ENCODE results near the gene TTC28.

DNA sequence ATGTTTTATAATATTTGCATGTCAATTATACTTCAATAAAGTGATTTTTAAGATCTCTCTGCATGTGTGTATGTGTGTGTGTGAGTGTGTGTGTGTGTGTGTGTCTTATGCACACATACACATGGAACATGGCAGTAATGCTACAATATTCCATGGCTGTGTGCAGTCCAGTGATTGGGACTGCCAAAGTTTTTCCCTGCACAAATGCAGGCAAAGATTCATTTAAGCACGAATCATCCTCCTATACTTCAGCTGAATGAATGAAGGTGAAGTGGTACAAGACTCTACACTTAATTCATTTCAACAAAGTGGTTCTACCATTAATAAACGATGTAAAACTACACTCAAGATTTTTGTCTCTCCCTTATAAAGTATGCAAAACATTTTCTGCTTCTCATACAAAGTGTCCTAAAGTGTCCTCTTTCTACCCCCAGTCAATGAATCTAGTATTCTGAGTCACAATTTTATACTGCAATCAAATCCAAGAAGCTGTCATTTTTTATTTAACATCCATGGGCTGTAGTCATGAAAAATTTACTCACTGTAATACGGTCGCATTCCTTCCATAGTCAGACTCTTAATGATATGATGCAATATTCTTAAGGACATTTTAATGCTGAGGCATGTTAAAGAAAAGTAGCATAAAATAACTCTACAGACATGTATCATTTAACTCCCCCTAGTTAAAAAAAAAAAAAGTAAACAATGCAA lies 132.4 kb downstream of the TTC28 start:
- TF ChIP-seq, protein P1, sequence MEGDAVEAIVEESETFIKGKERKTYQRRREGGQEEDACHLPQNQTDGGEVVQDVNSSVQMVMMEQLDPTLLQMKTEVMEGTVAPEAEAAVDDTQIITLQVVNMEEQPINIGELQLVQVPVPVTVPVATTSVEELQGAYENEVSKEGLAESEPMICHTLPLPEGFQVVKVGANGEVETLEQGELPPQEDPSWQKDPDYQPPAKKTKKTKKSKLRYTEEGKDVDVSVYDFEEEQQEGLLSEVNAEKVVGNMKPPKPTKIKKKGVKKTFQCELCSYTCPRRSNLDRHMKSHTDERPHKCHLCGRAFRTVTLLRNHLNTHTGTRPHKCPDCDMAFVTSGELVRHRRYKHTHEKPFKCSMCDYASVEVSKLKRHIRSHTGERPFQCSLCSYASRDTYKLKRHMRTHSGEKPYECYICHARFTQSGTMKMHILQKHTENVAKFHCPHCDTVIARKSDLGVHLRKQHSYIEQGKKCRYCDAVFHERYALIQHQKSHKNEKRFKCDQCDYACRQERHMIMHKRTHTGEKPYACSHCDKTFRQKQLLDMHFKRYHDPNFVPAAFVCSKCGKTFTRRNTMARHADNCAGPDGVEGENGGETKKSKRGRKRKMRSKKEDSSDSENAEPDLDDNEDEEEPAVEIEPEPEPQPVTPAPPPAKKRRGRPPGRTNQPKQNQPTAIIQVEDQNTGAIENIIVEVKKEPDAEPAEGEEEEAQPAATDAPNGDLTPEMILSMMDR (IDR thresholded peaks at IDR 0.05; ENCODE audit: extremely low read depth in 1 of 2, insufficient read depth in 1 of 2, low read depth in 1 of 2, low read length in 2 of 2) = no peak
- TF ChIP-seq POLR2A (IDR thresholded peaks at IDR 0.05; ENCODE audit: low read depth, low read length) (no peak), EZH2 (IDR thresholded peaks at IDR 0.05; ENCODE audit: borderline replicate concordance, low read depth, low read length, severe bottlenecking) (no peak), POLR2AphosphoS5 (IDR thresholded peaks at IDR 0.05; ENCODE audit: insufficient read depth, low read depth, low read length) (no peak), JUN (IDR thresholded peaks at IDR 0.05; ENCODE audit: borderline replicate concordance, insufficient read depth, insufficient read length, low read depth) (no peak)

Data from endothelial cell of umbilical vein (primary cell).